ENCODE measurements around the gene GRK5.
"Not testable (repeated sequence)": the region's sequence is repeated elsewhere in the genome, so short reads cannot be mapped to it uniquely, and the experiment has no call there.

Gene GRK5

DNA sequence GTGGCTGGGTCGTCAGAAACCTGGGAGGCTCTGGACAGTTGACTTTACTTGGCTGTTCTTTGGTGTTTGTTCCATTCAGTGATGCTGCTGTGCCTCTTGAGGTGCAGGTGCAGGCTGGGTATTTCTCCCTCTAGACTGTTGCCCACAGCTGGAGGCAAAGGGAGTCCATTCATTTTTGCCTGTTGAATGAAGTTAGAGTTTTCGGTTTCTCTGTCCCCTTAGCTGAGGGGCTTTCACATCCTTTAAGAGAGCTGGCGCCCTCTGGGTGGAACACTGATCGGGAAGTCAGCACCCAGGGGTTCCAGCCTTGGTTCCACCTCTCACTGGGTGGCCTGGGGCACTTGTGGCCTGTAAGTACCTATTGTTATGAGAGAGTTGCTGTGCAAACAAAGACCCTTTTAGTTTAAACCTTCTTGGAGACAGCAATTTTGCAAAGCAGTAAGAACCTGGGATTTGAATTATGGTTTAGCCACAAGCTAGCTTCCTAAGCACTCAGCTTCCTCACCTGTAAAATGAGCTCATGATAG lies 67.2 kb downstream of the GRK5 start:
- no peak for DNase-seq (ENCODE audit: low spot score)

DNA sequence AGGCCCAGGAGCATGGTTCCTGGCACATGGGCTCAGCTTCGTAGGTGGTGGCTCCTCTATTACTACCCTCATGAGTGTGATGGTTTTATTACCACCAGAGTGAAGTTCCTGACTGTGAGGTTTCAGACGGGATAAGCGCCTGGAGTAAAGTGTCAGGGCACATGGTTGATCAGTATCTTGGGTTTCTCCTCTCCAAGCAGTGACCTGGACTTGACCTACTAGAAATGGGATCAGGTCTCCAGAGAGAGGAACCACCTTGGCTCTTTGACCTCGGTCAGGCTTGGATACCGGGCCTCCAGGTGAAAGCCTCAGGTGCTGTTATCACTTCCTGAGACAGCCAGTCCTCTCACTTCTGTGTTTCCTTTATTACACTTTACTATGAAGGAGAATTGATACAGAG lies 67.7 kb downstream of the GRK5 start:
- no peak for DNase-seq (ENCODE audit: low spot score)

DNA sequence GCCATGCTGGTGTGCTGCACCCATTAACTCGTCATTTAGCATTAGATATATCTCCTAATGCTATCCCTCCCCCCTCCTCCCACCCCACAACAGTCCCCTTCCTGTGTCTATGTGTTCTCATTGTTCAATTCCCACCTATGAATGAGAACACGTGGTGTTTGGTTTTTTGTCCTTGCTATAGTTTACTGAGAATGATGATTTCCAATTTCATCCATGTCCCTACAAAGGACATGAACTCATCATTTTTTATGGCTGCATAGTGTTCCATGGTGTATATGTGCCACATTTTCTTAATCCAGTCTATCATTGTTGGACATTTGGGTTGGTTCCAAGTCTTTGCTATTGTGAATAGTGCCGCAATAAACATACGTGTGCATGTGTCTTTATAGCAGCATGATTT lies 68.8 kb downstream of the GRK5 start:
- DNase-seq (ENCODE audit: low spot score), result not testable (repeated sequence)

DNA sequence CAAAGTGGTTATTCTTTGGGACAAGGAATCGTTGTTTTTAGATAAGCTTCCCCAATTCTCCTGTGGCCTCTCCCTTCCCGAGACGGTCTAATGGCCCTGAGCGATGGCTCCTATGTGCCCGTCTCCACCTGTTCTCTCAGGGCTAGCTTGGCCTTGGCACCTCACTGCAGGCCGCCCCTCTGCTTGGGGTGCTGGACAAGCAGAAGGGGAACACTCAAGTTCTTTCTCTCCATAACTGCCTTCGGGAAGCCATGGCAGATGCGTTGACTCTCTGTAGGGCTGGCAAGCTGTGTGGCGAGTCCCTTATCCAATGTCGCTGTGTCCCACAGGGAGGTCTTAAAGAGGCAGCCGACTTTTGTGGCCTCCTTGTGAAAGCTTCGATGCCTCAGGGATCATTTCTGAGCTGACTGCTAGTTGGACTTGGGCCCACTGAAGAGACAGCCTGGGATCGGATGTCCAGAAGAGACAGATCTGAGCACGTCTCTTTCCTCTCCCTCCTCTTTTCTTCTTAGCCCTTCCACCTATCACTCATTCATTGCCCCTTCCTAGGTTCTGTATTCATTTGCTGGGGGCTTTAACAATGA lies 70.8 kb downstream of the GRK5 start:
- no peak for DNase-seq (ENCODE audit: low spot score)

DNA sequence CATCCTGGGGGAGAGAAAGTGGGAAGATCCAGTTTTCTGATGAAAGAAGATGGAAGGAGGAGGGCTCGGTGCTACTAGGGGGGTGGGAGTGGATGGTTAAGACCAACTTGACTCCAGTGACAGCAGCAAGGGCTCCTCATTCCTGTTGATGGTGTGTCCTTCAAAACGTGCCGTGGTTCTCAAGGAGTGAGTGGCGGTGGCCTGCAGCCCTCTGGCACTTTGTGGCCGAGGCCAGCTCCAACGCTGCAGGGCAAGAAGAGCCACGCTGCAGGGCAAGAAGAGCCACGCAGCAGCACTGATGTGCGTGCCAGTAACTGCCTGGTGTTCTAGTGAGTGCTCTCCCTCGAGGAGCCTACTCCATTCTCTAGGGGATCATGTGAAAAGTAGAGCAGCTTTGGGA lies 72.1 kb downstream of the GRK5 start:
- DNase-seq (ENCODE audit: low spot score), result no peak

DNA sequence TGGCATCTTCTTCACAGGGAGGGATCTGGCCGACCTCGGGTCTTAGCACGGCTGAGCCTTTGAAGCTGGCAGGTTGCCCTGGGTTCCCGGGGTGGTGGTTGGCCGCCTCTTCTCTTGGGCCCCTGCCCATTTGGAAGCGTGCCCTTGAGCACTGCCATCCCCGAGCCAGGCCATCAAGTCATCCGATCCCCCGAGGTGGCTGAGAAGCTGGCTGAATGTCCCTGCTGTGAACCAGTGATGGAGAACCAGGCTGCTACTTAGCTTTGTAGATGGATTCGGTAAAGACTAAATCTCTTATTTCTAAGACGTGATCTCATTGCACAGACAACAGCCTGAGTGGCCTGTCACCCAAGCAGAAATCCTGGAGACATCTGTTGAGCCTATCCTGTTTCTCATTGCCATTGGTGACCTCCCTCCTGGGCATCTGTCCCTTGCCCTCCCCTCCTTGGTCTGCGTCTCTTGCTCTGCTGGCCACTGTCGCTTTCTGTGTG lies 74.3 kb downstream of the GRK5 start:
- DNase-seq (ENCODE audit: low spot score), result peak; percentile 42

DNA sequence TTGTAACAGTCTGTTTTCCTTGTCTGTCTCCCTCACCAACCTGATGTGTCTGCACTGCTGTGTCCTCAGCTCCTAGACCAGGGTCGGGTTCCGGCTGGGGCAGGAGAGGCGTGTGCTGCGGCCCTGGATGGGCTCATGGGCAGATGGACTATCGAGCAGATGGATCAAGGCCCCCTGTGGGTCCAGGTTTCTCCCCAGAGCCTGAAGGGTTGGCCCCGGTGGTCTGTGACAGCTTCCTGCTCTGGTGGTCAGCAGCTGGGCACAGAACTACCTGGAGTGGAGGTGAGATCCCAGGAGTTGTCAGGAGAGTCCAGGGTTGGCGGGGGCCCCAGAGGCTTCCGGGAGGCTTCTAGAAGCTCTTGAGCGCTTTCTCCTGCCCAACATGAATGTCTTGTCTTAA lies 75.1 kb downstream of the GRK5 start:
- no peak for DNase-seq (ENCODE audit: low spot score)

DNA sequence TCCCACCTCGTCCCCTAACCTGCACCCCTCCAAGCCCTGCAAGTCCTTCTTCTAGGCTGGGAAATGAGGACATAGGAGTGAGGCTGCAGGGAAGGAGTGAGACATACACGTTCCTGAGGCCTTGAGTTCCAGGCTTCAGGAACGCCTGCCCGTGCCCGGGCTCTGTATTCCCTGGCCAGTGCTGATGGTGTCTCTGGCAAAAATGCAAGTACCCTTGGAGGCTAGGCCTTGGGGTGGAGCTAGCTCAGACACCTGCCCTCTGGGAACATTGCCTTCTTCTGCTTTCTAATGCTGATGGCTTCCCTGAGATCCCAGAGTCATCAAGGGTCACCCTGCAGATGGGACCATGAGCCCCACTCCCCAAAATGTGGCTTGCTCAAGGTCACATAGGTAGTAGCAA lies 76.0 kb downstream of the GRK5 start:
- DNase-seq (ENCODE audit: low spot score), result no peak

DNA sequence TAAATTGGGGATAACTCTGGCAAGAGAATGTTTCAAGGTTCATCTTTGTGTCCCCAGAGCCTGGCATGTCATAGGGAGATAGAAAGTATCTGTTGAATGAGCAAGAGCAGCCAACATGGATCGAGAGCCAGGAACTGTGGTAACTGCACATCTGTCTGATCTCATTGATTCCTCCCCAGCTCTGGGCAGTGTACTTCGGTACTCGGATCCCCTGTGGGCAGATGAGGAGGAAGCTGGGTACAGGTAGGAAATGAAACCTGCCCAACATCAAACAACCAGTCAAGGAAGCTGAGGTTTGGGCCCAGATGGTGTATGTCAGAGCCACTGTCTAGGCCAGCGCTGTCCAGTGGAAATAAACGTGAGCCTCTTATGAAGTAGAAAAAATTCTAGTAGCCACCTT lies 76.4 kb downstream of the GRK5 start:
- no peak for DNase-seq (ENCODE audit: low spot score)

DNA sequence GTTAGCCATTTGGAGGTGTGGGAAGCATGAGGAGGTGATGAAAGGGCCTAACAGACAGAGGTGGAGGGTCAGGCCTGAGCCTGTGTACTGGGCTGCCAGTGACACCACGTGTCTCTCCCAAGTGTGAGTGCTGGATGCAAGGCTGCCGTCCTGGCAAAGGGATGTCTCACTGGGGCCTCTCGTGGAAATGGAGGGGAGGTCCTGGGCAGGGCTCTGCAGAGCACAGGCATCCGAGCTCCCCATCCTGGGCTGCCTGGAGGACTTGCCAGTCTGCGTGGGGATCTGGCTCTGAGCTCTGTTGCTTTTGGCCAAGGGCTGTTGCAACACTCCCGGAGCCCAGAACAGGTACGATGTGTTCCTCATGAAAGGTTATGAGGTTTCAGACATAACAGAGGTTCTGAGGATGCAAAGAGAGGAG lies 77.3 kb downstream of the GRK5 start:
- no peak for DNase-seq (ENCODE audit: low spot score)

DNA sequence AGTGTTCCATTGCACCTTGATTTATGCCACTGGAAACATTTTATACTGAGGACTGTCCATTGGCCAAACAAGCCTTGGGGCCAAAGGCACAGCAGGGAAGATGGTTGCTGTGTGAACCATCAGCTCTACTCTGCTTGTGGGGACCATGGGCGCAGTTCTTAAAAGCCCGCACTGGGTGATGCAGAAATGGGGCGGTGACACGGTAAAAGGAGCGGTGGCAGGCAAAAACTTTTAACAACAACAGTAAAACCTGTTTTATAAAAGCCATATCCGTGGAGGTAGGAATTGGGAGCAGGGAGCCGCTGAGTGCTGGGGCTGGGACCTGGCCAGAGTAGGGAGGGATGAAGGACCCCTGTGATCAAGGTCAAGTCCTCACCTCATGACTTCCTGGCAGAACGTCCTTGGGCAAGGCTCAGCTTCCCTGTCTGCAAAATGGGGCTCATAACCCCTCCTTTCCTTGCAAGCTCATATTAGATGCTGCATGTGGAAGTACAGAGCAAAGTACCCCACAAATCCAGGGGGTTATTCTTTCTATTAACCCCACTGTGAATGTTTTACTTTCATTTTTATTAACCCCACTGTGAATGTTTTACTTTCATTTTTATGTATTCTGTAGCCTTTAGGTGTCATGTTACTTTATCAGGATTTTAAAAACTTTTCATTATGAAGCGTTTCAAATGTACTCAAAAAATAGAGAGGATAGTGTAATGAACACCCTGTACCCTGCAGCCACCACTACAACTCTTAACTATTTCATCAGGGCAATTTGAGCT lies 78.3 kb downstream of the GRK5 start:
- DNase-seq (ENCODE audit: low spot score), result no peak

DNA sequence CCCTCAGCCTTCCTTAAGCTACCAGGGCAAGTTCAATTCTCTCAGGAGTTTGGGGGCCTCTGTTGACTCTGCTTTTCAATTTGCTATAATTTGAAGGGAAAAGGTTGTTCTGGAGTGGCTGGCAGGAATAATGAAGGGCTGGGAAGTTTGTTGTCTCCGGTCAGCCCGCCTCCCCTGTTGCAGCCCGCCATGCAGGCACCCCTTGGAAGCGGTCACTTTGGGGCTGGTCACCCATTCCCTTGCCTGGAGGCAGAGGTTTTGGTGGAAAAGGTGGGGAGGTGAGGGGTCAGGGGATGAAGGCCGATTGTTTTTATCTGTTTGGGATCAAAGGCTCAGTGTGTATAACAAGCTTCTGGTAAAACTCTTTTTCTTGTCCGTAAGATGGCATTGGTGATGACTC lies 79.1 kb downstream of the GRK5 start:
- no peak for DNase-seq (ENCODE audit: low spot score)

DNA sequence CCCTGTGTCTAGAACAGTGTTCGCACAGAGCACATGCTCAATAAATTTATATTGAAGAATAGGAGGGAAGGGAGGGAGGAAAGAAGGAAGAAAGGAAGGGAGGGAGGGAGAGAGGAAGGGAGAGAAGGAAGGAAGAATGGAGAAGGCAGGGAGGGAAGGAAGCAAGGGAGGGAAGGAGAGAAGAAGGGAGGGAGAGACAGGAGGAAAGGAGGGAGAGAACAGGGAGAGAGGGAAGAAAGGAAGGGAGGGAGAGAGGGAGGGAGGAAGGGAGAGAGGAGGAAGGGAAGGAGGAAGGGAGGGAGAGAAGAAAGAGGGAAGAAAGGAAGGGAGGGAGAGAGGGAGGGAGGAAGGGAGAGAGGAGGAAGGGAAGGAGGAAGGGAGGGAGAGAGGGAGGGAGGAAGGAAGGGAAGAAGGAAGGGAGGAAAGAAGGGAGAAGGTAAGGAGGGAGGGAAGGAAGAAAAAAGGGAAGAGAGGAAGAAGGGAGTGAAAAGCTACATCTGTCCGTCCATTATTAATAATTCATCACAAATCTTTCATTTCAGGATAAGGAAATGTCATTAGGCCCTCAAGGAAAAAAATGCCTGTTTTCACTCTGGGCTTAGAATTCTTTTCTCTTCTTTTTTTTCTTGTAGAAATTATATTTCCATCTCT lies 79.7 kb downstream of the GRK5 start:
- DNase-seq (ENCODE audit: low spot score), result no peak

DNA sequence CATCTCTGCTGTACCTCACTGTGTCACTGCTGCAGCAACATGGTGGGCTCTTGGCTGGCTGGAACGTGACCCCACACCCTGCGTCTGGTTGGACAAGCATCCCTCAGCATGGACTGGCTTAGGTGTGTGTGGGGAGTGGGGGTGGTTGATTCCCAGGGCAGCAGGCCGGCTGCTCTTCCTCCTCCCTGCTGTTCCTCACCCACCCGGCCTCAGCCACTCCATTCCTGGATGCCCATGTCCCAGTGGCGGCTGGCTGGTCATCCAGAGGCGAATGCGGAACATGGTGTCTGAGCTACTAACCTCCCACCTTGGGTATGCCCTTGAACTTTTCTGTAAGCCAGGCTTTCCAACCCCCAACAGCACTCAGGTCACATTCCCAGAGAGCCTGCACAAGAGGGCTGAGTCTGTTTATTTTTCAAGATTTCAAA lies 81.2 kb downstream of the GRK5 start:
- no peak for DNase-seq (ENCODE audit: low spot score)

DNA sequence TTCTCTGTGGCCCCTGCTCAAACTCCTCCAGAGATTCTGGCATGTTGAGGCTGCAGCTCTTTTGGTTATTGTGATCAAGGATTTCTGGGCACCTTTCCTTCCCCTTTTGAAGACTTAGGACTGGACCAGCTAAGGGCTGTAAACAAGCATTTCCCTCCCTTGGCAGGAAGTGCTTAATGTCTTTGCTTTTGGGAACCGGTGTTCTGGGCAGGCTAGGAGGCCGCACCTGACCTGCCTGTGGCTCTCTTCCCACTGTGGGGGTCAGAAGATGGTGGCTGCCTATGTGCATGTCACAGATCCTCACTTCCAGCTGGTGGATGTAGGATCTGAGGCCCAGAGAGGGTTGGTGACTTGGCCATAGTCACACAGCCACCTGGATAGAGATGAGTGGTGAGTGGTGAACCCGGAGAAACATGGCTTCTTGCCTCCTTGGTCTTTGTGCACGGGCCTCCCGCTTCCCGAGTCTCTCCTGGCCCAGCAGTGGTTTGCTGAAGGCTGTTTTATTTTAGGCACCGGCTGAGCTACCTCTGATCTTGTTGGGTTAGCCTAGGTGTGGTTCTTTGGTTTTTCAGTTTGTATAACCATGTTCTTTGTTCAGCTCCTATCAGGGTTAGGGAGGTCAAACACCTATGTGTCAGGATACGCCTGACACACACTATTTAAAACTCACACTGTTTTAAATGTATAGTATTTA lies 82.0 kb downstream of the GRK5 start:
- no peak for DNase-seq (ENCODE audit: low spot score)

DNA sequence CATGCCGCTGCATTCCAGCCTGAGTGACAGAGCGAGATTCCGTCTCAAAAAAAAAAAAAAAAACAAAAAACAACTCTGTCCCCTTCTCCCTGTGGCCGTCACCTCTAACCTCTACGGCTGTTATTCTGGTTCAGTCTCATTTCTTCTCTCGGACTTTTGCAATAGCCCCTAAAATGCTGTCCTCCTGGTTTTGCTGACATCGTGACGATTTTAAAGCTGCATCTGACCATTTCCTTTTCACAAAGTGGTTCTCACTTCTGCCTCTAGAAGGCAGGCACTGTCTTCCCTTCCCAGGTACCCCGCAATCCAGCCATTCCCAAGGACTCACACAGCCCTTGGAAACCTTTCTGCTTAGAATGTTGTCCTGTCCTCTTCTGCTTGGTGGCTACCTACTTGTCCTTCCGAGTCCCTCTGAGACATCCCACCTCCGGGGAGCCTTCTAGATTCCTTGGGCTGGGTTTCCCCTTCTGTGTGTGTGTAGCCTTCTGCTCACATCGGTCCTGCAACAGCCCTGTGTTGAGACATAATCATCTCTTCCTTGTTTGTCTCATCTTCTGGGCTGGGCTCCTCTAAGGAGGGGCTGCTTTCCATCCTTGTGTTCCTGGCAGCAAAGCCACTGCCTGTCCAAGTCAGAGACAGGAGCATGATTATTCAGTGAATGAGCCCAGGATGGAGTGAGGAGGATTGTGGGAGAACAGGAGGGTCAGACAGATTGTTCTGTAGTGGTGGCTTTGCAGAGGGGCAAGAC lies 83.1 kb downstream of the GRK5 start:
- DNase-seq (ENCODE audit: low spot score), result no peak

DNA sequence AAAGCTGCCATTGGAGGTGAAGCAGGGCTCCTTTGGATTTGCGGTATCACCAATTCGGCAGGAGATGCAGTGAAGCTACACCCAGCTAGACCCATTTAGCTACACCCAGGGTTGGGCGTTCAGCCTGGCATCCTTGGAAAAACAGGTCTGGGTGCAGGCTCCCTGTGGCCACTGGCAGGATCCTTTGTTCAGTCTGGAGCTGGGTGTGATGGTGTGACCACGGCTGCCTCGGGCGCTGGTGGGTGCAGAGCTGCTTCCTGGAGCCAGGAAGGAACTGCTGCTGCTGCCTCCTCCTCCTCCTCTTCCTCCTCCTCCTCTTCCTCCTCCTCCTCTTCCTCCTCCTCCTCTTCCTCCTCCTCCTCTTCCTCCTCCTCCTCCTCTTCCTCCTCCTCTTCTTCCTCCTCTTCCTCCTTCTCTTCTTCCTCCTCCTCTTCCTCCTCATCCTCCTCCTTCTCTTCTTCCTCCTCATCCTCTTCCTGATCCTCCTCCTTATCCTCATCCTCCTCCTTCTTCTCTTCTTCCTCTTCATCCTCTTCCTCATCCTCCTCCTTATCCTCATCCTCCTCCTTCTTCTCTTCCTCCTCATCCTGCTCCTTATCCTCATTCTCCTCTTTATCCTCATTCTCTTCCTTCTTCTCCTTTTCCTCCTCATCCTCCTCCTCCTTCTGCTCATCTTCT lies 84.0 kb downstream of the GRK5 start:
- no peak for DNase-seq (ENCODE audit: low spot score)

DNA sequence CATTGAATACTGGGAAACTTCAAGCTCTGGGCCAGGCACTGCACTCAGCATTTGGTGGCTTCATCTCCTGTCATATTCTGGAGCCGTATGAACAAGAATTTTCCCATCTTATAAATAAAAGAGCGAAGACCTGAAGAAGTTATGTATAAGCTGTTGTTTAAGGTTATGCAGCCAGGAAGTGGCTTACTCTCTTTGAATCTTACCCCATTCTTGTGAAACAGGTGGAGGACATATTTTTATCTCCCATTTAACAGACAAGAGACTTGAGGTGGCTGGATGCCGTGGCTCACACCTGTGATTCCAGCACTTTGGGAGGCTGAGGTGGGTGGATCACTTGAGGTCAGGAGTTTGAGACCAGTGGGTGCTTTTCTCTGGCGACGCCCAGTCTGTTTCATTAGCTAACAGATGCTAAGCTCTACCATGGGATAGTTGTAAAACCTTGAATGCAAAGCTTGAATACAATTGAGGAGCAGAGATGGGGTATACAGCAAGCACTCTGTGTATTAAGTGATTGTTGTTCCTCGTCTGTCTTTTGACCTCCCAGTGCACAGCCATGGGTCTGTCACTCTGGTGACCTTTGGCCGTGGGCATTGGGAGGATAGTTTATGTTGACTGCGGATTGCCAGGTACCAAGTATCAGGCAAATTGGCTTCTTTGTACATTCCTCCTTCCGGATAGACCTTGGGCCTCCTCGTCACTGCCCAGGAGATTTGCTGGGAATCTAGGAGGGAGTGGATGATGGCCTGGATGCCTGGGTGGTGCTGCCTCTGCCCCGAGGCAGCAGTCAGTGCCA lies 85.8 kb downstream of the GRK5 start:
- no peak for DNase-seq (ENCODE audit: low spot score)

DNA sequence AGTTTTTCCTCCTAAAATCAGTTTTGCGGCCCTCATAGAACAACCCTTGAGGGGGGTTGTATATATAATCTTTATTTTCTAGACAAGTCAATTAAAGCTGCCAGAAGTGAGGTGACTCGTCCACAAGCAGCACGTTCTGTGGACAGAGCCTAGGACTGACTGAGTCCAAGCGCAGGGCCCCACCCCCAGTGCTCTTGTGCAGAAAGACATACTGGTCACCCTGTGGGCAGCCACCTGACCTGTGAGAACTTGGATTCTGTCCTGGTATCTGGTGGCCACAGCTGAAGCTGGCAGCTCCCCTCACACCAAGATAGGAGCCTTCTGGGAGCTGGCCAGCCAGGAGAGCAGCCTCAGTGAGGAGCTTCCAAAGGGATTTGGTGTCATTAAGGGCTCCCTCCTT lies 89.3 kb downstream of the GRK5 start:
- DNase-seq (ENCODE audit: low spot score), result no peak

DNA sequence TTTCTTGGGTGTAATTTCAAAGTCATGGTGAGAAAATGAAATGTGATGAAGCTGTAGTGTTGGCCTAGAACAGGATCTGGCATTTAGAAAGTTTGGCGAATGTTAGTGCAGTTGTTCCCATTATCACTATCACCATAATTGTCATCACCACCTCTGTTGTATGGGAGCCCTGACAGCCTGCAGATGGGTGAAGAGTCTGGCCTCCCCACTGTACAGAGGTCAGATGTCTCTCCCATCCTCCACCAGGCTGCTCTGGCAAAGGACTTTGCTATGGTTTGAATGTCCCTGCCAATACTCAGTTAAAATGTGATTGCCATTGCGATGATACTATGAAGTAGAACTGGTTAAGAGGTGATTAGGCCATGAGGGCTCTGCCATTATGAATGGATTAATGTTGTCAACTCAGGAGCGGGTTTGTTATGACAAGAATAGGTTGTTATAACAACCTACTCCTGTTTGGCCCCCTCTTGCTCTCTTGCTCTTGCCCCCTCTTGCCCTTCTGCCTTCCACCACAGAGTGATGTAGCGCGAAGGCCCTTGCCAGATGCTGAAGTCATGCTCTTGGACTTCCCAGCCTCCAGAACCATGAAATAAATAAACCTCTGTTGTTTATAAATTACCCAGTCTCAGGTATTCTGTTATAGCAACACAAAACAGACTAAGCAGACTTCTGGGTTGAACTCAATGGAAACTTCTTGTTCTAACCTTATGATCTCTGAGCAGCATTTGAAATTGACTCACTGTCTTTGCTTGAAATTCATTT lies 90.0 kb downstream of the GRK5 start:
- DNase-seq (ENCODE audit: low spot score), result no peak
